Measurements from ENCODE around the gene ABCF2.
A peak's percentile ranks its signal among the peaks of the same experiment; 100 is the strongest.

ABCF2 gene

DNA sequence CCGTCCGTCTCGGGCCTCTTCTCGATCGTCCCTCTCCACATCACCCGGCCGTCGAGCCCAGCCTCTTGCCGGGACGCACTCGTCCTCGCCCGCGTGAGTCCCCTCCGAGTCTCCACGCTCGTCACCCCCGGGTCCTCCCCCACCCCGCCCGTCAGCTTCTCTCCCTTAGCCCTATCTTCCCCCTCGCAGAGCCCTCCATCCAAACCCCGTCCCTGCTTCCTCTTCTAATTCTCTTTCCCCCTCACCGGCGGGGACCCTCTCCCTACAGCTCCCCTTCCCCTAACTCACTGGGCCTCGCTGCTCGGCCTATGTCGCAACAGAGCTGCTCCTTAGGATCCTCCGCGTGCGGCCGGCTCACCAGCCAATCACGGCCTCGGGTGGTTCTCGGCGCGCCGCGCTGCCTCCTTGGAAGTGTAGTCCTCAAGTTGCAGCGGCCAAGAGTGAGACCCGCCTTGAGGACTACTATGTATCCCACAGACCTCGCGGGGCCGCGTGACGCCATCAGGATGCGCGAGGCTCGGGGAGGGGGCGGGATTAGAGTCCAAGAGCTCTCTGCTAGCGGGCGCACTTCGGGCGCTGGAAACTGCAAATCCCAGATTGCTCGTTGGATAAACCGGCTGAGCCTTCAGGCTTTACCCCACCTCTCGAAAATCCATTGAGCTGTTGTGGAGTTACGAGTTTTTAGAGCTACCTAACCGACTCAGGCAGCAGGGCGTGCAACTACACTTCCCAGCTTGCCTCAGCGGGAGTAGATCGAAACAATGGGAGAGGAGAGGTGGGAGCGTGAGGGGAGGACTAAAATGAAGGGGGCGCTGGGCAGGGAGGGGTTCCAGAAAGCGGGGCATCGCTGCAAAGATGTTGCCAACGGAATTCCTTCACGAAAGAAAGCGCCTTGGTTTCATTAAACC, at the start of gene ABCF2:
ABCF2 (minus strand) TSS at position 331 of the 908 bp plus-strand sequence. CDS start 747 bp downstream, outside the sequence.
- peak; percentile 97 for DNase-seq

DNA sequence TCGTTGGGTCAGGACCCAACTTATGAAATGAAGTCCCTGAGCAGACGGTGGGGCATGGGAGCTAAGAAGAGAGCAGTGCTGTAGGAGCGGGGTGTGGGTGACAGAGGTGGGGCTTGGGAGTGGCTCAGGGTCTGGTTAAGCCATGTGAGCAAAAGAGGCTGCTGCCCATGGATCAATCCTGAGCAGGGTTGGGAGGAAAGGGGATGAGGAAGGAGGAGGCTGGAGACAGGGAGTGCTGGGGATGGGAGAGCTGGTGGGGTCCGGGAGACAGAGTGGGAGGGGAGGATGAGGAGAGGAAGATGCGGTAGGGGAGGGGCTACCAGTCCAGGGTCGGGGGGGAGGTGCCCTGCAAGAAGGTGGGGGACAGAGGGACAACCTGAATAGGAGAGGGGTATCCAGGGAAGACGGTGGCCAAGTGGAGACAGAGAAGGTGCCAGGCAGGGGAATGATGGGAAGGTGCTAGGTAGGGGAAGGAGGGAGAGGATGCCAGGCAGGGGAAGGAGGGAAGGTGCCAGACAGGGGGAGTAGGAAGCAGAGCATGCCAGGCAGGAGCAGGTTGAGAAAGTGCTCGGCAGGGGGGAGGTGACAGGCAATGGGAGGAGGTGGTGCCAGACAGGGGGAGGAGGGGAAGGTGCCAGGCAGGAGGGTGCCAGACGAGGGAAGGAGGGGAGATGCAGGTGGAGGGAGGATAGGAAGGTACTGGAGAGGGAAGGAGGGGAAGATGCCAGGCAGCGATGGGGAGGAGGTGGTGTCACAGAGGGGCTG, 49.0 kb upstream of the ABCF2 start:
- no peak for DNase-seq

DNA sequence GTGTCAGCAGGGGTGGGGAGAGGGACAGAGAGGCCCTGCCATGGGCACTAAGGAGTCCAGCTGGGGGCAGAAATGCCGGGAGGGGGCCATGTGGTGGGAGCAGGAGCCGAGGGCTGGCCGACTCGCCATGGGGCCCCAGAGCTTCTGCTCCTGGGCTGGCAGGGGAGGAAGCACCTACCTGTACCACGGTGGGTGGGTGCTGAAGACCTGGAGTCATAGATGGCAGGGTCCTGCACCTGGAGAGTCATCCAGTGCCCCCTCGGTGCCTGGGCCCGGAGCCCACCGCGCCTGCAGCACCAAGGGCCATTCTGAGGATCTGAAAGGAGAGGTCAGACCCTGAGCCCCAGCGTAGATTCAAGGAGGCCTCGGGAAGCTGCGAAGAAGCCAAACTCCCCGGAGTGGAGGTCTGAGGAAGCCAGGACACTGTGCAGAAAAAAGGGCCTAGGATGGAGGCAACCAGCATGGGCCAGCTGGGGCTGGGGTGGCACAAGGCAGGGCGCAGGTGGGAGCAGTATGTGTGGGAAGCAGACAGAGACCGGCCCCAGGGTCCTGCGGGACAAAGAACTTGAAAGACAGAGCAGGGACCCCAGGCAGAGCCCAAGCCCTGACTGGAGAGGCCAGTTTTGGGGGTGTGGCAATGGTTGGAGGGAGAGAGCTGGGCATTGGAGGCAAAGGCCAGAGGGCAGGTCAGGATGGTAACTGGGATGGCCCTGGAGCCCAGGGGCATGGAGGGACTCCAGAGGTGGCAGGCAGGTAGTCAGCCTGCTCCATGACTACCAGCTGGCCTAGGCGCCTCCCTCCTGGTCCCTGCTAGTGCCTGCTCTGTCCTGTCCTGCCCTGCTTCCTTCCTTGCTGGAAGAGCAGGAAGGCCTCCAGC, 48.2 kb upstream of the ABCF2 start:
- DNase-seq: no peak

DNA sequence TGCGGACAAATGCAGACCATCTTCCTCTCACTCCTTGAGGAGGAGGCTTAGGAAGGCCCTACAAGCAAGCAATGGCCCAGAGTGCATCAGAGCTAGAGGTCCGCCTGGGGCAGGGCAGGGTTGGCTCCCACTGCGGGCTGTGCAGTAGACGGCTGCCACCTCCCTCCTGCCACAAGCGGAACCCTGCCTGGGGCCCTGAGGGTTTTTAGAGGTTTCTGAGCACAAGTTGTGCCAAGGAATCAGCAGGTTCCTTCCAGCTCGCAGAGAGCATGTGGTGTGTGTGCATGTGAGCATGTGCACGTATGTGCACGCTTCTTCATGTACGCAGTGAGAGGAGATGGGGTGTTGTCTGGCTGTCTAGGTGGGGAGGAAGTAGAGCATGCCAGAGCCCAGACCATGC, 47.4 kb upstream of the ABCF2 start:
- DNase-seq: no peak

DNA sequence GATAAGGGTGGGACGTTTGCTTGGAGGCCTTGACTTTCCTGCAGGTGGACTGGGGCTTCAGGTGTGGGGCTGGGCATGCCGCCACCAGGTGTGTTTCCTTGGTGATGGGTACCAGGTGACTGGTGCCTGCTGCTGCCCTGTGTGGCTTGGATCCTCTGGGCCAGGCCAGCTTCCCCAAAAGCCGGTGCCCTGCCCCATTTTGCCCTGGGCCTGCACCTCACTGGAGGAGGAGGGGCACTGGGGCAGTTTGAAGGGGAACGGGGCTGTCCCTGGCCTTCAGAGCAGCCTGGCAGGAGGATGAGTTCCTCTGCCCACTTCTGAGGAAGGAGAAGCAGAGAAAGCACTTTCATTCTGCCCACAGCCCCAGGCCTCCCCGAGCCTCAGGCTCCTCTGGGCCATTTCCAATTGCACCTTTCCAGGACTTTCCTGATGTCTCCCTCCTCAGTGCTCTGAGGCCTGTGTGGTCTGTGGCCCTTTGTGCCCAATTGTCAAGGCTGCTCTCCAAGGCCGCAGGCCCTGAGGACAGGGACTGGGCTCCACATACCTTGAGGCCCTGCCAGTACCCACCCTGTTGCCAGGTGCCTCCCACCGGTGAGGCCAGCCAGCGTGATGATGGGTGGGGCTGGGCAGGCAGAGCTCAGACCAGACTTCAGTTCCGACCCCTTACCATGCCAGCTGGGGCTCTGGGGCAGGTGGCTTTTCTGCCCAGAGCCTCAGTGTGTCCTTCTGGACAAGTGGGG, 46.8 kb upstream of the ABCF2 start:
- no peak for DNase-seq

DNA sequence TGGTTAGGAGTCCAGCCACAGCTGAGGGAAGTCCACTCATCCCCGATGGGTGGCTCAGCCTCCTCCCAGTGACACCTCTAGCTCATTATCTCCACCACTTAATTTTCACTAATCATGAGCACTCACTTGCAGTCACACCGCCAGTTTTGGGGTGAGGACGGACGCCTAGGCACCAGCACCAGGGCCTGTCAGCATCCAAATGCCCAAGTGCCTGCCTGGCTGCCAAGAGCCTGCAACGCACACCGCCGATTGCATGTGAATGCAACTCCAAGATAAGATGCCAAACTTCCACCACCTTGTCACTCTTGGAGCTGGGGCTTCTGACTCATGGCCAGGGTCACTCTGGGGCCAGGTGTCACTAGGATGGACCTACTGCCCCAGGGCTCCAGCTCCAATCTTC, 45.9 kb upstream of the ABCF2 start:
- no peak for DNase-seq

DNA sequence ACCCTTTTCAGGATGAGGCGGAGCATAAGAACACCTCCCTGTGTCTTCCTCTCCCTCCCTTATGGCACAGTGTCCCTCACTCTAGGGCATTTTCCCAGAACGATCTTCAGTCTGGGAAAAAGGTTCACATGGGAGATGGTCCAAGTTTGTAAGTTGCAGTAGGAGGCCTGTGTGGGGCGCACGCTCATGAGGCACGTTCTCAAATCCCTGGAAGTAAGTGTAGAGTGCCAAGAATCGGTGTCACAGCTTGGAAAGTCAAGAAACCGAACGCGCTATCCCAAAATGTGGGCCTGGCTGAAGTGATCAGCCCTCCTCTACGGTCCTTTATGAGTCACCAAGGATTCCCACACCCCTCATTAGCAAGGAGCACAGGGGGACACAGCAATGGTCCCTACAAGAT, 45.4 kb upstream of the ABCF2 start:
- no peak for DNase-seq

DNA sequence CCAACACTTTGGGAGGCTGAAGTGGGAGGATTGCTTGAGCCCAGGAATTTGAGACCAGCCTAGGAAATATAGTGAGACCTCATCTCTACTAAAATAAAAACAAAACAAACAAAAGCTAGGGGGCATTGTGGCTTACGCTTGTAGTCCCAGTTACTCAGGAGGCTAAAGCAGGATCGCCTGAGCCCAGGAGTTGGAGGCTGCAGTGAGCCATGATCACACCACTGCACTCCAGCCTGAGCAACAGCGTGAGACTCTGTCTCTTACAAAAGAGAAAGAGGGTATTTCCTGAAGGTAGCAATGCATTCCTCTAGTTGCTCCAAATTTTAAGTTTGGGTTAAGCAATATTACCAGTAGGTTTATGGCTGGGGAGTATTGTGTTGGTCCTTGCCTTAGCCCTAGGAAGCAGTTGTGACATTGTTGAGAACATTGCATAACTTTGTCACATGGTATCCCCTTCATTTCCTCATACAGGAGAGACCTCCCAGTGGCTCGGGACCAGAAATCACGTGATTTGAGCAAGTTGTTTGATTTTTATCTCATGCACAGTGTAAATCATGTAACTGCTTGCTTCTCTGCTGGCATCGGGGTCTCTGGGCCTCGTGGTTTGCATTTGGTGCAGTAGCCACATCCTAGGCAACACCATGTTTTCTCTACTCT, 44.8 kb upstream of the ABCF2 start:
- no peak for DNase-seq

DNA sequence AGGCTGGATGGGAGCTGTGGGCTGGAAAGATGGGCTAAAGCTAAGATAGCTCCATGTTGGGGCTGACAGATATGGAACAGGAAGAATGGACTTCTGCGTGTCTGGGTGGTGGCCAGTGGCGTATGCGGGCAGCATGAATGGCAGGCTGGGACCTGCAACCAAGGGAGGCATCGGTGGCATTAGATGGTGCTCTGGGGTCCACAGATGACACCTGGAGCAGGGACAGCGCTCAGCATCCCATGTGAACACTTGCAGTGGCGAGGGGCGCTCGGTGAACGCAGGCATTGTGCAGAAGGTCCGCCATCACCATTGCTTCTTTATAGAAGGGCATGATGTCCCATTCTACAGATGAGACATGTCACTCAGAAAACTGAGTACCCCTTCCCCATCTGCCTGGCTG, 42.5 kb upstream of the ABCF2 start:
- DNase-seq: no peak

DNA sequence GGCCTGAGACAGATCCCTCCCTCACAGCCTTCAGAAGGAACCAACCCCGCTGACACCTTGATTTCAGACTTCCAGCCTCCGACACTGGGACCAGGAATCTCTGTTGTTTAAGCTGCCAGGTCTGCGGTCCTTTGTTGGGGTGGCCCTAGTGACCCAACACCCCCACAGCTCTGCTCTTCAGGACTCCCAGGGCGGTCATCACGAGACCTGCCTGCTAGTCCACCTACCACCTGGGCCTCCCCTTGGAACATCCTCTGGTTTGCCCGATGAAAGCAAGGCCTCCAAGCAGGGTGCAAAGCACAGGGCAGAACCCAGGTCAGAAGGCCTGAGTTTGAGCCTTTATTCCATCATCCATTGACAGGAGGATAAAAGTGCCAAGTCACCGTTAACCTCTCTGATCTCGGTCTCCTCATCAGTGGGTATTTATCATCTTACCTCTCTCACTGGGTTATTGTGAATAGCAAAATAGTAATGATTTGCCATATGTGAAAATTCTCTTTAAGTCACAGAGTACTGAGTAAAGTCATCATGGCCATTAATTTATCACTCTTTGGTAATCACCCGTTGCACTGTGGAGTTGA, 38.4 kb upstream of the ABCF2 start:
- DNase-seq: no peak

DNA sequence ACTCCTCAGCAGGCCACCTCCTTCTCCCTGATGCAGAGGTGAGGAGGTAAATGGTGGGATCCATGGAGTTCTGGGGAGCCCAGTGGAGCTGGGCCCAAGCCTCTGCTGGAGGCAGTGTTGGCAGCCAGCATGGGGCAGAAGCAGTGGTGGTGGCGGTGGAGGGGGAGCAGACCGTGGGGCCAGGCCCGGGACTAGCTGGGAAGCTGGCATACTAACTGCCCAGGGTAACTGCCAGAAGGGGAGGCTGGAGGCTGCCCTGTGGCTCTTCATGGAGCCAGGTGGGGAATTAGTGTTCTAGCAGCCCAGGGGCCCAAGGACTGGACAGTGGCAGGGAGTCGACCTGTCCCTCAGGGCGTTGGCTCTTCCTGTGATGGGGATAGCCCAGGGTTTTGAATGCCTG, 37.6 kb upstream of the ABCF2 start:
- DNase-seq: no peak

DNA sequence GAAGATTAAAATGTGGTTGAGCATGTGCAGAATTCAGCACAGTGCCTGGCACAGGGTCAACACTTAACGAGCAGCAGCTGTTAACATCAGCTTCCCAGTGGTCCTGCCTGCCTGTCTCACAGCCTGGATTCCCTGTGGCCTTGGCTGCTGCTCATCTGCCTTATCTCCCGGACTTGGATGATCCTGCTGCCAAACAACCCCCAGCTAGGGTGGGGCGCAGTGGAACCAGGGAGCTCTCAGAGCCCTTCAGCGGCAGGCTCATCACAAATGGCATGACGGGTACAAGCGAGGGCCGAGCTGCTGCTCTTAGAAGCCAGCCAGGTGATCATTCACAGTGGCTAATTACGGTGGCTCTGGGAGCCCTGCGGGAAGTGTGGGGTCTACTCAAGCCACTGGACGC, 34.5 kb upstream of the ABCF2 start:
- DNase-seq: no peak

DNA sequence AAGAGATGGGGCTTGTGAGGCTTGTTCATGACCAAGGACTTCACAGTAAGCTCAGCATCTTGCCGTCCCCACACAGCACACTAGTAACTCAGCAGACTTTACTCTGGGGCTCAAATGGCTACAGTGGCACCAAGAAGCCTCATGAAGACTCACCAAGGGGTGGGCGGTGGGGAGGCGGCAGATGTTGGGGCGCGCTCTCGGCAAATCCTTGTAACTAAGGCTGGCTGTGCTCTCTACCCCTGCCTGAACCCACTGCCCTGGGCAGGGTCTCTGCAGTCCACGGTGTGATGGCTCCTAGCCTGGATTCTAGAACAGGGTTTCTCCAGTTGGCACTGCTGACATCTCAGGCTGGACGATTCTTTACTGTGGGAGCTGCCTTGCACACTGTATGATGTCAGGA, 33.9 kb upstream of the ABCF2 start:
- no peak for DNase-seq

DNA sequence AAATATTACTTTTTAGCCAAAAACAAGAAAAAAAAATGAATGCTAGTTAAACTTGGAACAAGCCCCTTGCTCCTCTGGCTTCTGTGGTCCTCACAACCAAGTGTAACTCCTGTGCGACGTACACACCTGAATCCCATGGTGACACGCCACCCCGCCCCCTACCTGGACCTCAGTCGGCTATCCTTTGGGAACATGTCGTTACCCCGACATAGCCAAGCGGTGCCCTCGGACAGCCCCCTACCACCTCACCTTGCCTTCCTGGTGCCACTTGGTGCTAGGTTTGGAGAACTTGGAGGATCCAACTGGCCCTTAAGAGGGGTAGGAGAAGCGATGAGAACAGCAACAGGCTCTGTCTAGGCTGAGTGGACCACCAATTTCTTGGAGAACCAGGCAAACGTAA, 33.5 kb upstream of the ABCF2 start:
- no peak for DNase-seq

DNA sequence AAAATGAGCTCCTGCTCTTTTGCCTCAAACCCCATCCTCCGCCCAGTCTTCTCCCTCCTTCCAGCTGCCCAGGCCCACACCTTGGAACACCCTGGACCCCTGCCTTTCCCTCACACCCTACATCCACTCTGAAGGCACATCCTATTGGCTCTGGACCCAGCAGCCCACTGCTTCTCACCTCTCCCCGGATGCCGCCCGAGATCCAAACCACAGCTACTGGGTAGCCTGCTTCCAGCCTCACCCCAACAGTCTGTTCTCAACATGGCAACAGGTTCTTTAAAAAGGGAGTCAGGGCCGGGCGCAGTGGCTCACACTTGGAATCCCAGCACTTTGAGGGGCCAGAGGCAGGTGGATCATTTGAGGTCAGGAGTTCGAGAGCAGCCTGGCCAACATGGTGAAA, 31.0 kb upstream of the ABCF2 start:
- no peak for DNase-seq

DNA sequence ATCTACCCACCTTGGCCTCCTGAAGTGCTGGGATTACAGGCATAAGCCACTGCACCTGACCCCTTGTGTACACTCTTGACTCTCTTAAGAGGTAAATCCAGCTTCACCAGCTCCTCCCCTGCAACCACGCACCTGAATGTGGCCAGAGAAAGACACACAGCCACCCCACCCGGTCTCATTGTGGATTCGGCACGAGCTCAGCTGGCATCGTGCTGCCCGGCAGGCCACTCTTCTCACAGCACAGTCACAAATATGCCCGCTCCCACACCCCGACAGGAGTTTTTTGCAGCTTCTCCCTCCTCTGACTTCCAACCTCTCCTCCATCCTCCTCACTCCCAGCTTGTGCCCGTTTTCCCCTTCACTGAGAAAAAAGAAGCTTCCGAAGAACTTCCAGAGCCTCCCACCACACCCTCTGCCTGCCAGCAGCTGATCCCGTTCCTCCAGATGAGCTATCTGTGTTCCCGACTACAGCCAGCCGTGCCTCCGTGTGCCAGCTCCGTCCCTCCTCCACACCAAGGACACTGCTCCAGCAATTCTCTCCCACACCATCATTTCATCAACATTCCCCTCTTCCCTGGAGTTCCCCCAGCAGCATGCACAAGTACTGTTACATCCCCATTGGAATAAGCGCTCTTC, 29.5 kb upstream of the ABCF2 start:
- no peak for DNase-seq

DNA sequence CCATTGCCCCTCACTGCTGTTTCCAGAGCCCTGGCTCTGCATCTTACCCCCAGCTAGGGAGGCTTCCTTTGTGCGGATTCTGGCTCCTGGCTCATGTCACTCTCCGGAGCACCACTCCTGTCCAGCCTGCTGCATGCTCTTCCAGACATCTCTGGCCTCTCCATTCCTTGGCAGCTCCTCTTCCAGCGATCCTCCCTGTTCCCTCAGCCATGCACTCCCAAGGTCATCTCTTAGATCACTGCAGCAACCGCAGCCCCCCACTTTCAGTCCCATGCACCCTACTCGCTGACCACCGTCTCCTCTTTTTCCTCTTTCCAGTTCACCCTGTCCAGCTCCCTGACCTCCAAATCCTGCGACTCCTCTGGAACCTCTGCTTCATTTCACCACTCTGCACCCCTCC, 28.4 kb upstream of the ABCF2 start:
- DNase-seq: no peak

DNA sequence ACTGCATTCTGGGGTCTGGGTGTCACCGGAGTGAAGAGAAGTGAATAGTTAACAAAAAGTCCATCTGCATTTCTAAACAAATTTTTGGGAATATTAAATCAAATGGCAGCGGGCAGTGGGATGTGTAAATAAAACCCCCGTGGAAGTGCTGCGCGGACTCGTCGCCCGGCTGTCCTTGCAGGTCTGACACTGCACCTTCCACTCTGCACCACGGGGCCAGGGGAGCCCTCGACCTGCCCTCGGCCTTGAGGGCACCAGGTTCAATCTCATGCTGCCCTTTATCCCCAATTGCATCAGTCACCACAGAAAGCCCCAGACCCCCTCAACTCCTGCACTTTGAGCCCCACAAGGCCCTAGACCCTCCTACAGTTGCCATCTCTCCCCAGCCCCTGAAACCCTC, 27.8 kb upstream of the ABCF2 start:
- no peak for DNase-seq

DNA sequence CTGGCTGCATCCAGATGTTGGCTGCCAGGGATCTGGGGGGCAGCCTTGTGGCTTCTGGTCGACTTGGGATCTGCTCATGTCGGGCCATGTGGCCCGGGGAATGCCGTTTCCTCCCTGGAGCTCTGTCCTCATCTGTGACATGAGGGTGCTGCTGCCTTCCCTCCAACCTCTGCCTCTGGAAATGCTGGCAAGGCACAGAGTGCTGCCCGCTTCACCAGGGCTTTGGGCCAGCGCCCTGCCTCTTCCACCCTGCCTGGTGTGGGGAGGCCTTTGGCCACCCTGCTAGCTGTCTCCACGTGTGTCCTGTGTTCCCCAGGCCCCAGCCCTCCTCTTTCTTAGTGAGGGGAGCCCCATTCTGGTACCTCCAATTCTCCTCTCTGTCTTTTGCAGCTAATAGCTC, 27.3 kb upstream of the ABCF2 start:
- no peak for DNase-seq

DNA sequence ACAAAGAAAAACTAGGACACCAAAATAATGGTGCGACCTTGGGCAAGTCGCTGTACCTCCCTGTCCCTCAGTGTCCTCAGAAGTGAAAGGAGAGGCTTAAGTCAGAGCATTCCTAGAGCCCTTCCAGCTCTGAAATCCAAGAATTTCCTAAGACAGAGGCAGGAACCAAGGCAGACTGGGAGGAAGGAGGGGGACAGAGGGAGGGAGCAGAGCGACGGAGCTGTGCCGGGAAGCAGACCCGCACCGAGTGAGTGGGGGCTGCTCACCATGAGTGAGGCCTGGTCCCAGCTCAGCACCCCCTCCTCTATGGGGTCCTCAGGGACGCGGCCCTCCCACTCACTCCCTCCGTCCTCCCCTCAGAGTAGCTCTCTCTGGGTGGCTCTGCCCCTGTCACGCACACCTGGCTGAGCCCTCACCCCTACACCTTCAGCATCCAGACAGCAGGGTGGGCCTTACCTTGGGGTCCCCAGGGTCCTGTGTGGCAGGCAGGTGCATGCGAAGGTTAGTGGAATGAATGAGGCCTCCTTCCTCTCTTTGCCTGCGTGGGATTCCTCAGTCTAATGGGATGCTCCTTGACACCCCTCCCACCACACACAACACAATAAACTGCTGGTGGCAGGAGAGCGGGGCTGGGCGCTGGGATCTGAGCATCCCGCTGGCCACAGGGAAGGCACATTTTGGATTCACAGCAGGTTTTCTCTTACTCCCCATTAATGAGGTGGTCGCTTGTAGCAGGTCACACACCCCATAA, 26.1 kb upstream of the ABCF2 start:
- DNase-seq: no peak

DNA sequence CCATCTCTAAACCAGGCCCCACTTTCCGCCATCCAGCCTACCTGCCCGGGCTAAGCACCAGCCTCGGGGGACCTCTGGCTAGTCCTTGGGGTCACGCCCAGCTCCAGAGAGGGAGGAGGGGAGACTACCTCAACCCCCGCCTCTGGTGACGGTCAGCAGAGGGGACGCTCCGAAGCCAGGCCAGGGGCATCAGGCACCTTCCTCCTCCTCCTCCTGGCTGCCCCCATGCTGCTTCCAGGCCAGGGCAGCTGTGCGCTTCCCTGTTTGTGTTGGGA, 25.5 kb upstream of the ABCF2 start:
- no peak for DNase-seq
